Activated T-helper 1 cell treated with anti-CD3 and anti-CD28 coated beads, Interleukin-12 subunit alpha, Interleukin-12 subunit beta, Interleukin-2, Interleukin-4 antibody, amounts not matched to agents 30 ng/mL and 10 ng/mL and 1 ng/mL, durations not matched to agents 14 hours and 24 hours and 36 hours (primary cell): ENCODE data around the gene DHX35. TPM values are rescaled to one million over a fixed set of nuclear protein-coding genes. Genes with fewer than 3 reads are reported as not detected.
A peak's percentile ranks its signal among the peaks of the same experiment; 100 is the strongest.

ENCODE experiments used
- DNase-seq: peaks from one replicate; pipeline ENCODE4 v3.0.0; 2021; ENCODE audit warnings: low spot score
- H3K27ac Mint-ChIP-seq: one replicate; pipeline ENCODE4 v1.8.0; 2021; ENCODE audit warnings: mild to moderate bottlenecking, mixed read lengths
- H3K27me3 Mint-ChIP-seq: one replicate; pipeline ENCODE4 v1.8.0; 2022; ENCODE audit warnings: mild to moderate bottlenecking, moderate library complexity, mixed read lengths; ENCODE audit not compliant: insufficient read depth
- H3K36me3 Mint-ChIP-seq: one replicate; pipeline ENCODE4 v1.8.0; 2021; ENCODE audit warnings: low read depth, mixed read lengths
- H3K4me1 Mint-ChIP-seq: one replicate; pipeline ENCODE4 v1.8.0; 2021; ENCODE audit warnings: low read depth, mixed read lengths
- H3K4me3 Mint-ChIP-seq: one replicate; pipeline ENCODE4 v1.8.0; 2021; ENCODE audit warnings: mild to moderate bottlenecking, moderate library complexity, mixed read lengths
- H3K9me3 Mint-ChIP-seq: one replicate; pipeline ENCODE4 v1.8.0; 2021; ENCODE audit warnings: mixed read lengths
- intact Hi-C: fragments of 100-400 bp; cut with micrococcal nuclease; formaldehyde crosslinking; loops from one replicate; pipeline ENCODE4 v1.15.1; 2024
- total RNA-seq: library from RNA; stranded (reverse); gene quantifications from 2 replicates; pipeline ENCODE4 v1.2.3, GENCODE V29; 2022

DHX35 gene
- total RNA-seq, 1 donor from 2014 or later: 17.2 TPM

DNA sequence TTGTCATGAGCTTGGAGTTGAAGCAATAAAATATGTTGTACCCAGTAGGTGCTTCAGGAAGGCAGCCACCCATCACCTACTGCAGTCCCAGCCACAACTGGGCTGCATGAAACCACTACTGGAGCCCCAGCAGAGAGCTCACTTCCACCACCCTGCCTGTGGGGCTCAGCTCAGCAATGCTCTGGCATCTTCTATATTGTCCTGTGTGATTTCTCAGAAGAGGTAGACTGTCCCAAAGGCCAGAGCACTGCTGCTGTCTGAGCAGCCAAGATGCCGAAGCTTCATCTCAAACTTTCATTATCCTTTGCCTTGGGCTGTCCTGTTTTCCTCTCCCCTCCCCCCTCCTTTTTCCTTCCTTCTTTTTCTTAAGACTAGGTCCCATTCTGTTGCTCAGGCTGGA, 126.9 kb downstream of the DHX35 start:
- no peaks in the 10 kb centered on the region for H3K4me1 Mint-ChIP-seq
- H3K4me3 Mint-ChIP-seq: no peak overlapping the region
- peak overlapping the region; percentile 16 for H3K27ac Mint-ChIP-seq
- no peak for DNase-seq
- no peaks in the 10 kb centered on the region for H3K27me3 Mint-ChIP-seq
- H3K36me3 Mint-ChIP-seq: no peaks in the 10 kb centered on the region
- peaks cover 6% of the 10 kb centered on the region for H3K9me3 Mint-ChIP-seq
- intact Hi-C loops: no loop called here

Other genes with a start within 250 kb of the DHX35 start
- not detected in 2 replicates for gene SLC32A1, start 237.9 kb upstream of the DHX35 start, total RNA-seq
- gene ACTR5, start 213.9 kb upstream of the DHX35 start, total RNA-seq: 14.9 and 15.2 TPM in 2 replicates
- 139 and 143 TPM in 2 replicates for gene PPP1R16B, start 156.6 kb upstream of the DHX35 start, total RNA-seq
- 11.0 and 12.4 TPM in 2 replicates for gene FAM83D, start 35.9 kb upstream of the DHX35 start, total RNA-seq